ENCODE measurements around the gene SPECC1. TPM values are rescaled to one million over a fixed set of nuclear protein-coding genes. Genes with fewer than 3 reads are reported as not detected.

The SPECC1 gene
- total and polyA plus RNA-seq, 2 of the 13 experiments (the other 11 are each of a cell fraction or from before 2014, with no cell fraction given) = 2.3 to 6.9 TPM

DNA sequence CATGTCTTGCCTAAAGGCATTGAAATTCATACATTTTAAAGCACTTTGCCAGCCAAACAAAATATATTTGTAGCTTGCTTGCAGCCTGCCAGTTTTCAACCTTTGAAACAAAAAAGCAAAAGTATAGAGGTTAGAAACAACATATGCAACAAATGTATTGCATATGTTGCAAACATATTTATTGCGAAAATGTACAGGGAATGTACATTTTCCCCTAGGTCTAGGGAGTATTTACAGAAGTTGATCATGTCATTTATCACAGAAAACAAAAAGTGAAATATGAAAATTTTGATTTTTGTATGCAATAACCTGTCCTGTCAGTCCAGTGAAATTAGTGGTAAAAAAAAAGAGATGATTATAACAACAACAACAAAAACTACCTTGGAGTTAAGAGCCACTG, 171.5 kb downstream of the SPECC1 start:
- WGBS (ENCODE audit: low lambda C conversion rate) = 92% methylated on average over 1 of the region's 1 CpG
- Histone ChIP-seq H2AFZ (ENCODE audit: low read length) (no peak overlapping the region), H4K20me1 (ENCODE audit: insufficient read depth, low read length) (no peaks in the 10 kb centered on the region), H3K79me2 (ENCODE audit: insufficient read depth, low read length) (no peaks in the 10 kb centered on the region), H3K4me1 (ENCODE audit: insufficient read depth, low read length) (no peaks in the 10 kb centered on the region), H3K9me3 (ENCODE audit: low read length) (no peaks in the 10 kb centered on the region), H3K4me3 (replicated peaks in 1 of 3; ENCODE audit: insufficient read depth in 1 of 3, low read depth in 2 of 3, low read length in 3 of 3) (no peak overlapping the region), H3K27ac (ENCODE audit: extremely low read length, insufficient read depth, low read length) (no peak overlapping the region), H3K36me3 (replicated peaks in 1 of 2; ENCODE audit: control insufficient read depth in 1 of 2, insufficient read depth in 2 of 2, low read length in 2 of 2) (no peaks in the 10 kb centered on the region), H3K4me2 (ENCODE audit: low read depth, low read length) (no peak overlapping the region), H3K27me3 (ENCODE audit: control insufficient read depth in 1 of 2, insufficient read depth in 2 of 2, low read length in 2 of 2) (no peaks in the 10 kb centered on the region), H3K9ac (ENCODE audit: insufficient read depth, low read depth, low read length) (no peak overlapping the region)
- ChIA-PET POLR2A (no interaction called here), CTCF (ENCODE audit: low intra/inter-chr PET ratio, low total read pairs) (no interaction called here)
- no TSS peak for BruUV-seq (replicated peaks)
- FAIRE-seq (no peak), ATAC-seq (no peak), DNase-seq (ENCODE audit: low spot score) (no peak)
- intact Hi-C loops (cut with micrococcal nuclease; ENCODE audit: unreplicated experiment) (no loop called here), in situ Hi-C loops (cut with HindIII; ENCODE audit: extremely low pct_ligation_motif_present, low pct_unique_long_range_greater_than_20kb) (no loop called here)
- TF ChIP-seq MBNL3 (CRISPR knock-in tag; conservative IDR thresholded peaks at IDR 0.05) (no peak), ZKSCAN1 (IDR thresholded peaks at IDR 0.05; ENCODE audit: low read length) (no peak), SNRNP70 (IDR thresholded peaks at IDR 0.05; ENCODE audit: low read depth, low read length) (no peak), ZNF331 (CRISPR knock-in tag; IDR thresholded peaks at IDR 0.05) (no peak), BCL6 (CRISPR knock-in tag; IDR thresholded peaks at IDR 0.05) (no peak), ZBTB42 (CRISPR knock-in tag; IDR thresholded peaks at IDR 0.05) (no peak), ZNF350 (CRISPR knock-in tag; IDR thresholded peaks at IDR 0.05; ENCODE audit: borderline replicate concordance, low read depth) (no peak), GATAD2A (CRISPR knock-in tag; IDR thresholded peaks at IDR 0.05) (no peak), GFI1 (CRISPR knock-in tag; IDR thresholded peaks at IDR 0.05; ENCODE audit: borderline replicate concordance) (no peak)
- TF ChIP-seq, protein P1, sequence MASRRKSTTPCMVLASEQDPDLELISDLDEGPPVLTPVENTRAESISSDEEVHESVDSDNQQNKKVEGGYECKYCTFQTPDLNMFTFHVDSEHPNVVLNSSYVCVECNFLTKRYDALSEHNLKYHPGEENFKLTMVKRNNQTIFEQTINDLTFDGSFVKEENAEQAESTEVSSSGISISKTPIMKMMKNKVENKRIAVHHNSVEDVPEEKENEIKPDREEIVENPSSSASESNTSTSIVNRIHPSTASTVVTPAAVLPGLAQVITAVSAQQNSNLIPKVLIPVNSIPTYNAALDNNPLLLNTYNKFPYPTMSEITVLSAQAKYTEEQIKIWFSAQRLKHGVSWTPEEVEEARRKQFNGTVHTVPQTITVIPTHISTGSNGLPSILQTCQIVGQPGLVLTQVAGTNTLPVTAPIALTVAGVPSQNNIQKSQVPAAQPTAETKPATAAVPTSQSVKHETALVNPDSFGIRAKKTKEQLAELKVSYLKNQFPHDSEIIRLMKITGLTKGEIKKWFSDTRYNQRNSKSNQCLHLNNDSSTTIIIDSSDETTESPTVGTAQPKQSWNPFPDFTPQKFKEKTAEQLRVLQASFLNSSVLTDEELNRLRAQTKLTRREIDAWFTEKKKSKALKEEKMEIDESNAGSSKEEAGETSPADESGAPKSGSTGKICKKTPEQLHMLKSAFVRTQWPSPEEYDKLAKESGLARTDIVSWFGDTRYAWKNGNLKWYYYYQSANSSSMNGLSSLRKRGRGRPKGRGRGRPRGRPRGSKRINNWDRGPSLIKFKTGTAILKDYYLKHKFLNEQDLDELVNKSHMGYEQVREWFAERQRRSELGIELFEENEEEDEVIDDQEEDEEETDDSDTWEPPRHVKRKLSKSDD (CRISPR knock-in tag; IDR thresholded peaks at IDR 0.05; ENCODE audit: low read depth) = no peak
- TF ChIP-seq, protein P2, sequence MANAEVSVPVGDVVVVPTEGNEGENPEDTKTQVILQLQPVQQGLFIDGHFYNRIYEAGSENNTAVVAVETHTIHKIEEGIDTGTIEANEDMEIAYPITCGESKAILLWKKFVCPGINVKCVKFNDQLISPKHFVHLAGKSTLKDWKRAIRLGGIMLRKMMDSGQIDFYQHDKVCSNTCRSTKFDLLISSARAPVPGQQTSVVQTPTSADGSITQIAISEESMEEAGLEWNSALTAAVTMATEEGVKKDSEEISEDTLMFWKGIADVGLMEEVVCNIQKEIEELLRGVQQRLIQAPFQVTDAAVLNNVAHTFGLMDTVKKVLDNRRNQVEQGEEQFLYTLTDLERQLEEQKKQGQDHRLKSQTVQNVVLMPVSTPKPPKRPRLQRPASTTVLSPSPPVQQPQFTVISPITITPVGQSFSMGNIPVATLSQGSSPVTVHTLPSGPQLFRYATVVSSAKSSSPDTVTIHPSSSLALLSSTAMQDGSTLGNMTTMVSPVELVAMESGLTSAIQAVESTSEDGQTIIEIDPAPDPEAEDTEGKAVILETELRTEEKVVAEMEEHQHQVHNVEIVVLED (CRISPR knock-in tag; IDR thresholded peaks at IDR 0.05; ENCODE audit: borderline replicate concordance) = no peak
